IPS DF 6.9 (cell line): ENCODE data around the gene ZNRD2.

Experiments
- DNase-seq: peaks from one replicate; pipeline ENCODE4 v3.0.0-alpha.2; 2013; ENCODE audit warnings: low read depth, low spot score
- H3K27ac ChIP-seq: one replicate; pipeline ENCODE4 v1.5.1; 2013; ENCODE audit warnings: low read length, control low read depth
- H3K27me3 ChIP-seq: 2 replicates; pipeline ENCODE4 v1.6.1; 2013; ENCODE audit warnings: mild to moderate bottlenecking, low read length; ENCODE audit not compliant: control insufficient read depth, insufficient read depth
- H3K36me3 ChIP-seq: 2 replicates; pipeline ENCODE4 v1.6.1; 2013; ENCODE audit warnings: low read length; ENCODE audit not compliant: control insufficient read depth, insufficient read depth
- H3K4me1 ChIP-seq: 2 replicates; pipeline ENCODE4 v1.6.1; 2013; ENCODE audit warnings: low read length; ENCODE audit not compliant: control insufficient read depth, insufficient read depth
- H3K4me3 ChIP-seq: 2 replicates; pipeline ENCODE4 v1.5.1; 2013; ENCODE audit warnings: mild to moderate bottlenecking, low read length
- H3K9me3 ChIP-seq: 2 replicates; pipeline ENCODE4 v1.6.1; 2013; ENCODE audit warnings: low read length, inconsistent platforms; ENCODE audit not compliant: control insufficient read depth, insufficient read depth
- WGBS: extraction: QIAGEN DNeasy Blood & Tissue Kit; methylation state at CpG from one replicate; pipeline ENCODE4 v1.1.7; 2013; ENCODE audit warnings: mixed read lengths, missing lambda C conversion rate; ENCODE audit not compliant: insufficient read length, insufficient coverage; 5-methylcytosine and 5-hydroxymethylcytosine counted together

The ZNRD2 gene

GRCh38 chr11:65591939-65592857, 21.9 kb downstream of the ZNRD2 start:
- no CpG with 5 or more reads among the region's 106 CpGs for WGBS
- peak overlapping the region; percentile 41 for H3K4me3 ChIP-seq
- H3K36me3 ChIP-seq: no peaks in the 10 kb centered on the region

DNA sequence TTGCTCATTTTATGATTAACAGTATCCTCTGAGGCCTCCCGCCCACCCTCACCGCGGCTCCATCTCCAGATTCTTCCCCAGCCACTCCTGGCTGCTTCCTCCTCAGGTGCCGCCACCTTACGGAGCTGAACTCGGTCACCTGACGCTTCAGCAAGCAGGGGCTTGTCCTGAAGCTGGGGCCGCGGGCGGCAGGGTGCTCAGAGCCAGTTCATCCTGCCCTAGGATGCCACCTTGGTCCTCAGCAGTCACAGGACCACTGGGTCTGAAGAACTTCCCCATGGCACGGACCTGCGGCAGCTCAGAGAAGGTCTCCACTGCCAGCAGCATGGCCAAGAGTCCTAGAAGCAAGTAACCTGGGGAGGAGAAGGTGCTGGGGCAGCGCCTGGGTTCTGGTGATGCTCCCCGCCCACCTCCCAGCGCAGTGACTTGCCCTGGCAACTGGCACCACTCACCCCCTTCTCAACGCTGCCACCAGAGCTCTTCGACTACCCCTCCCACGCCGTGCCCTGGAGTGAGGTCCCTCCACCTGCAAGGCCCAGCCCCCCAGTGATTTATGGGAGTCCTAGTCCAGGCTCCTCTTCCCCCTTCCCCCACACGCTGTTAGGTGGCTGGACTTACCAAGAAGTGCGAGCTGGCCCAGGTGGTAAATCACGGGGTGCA, 22.7 kb downstream of the ZNRD2 start:
- peaks cover 6% of the 10 kb centered on the region; the same call in 1 of the 2 replicates for H3K27me3 ChIP-seq
- H3K36me3 ChIP-seq: 0 out of 2 replicates have a peak, but pooled peaks cover 2% of the 10 kb centered on the region
- H3K9me3 ChIP-seq: no peaks in the 10 kb centered on the region
- H3K4me3 ChIP-seq: peak overlapping the region; percentile 41; the same call in 1 of the 2 replicates
- peaks cover 7% of the 10 kb centered on the region for H3K4me1 ChIP-seq
- DNase-seq: no peak
- WGBS: no CpG with 5 or more reads among the region's 22 CpGs
- no peak overlapping the region for H3K27ac ChIP-seq

More at GRCh38 chr11:65591939-65592857, 21.9 kb downstream of the ZNRD2 start:
- peaks cover 6% of the 10 kb centered on the region; the same call in 1 of the 2 replicates for H3K27me3 ChIP-seq
- DNase-seq: no peak
- H3K27ac ChIP-seq: no peak overlapping the region
- H3K9me3 ChIP-seq: no peaks in the 10 kb centered on the region
- peaks cover 7% of the 10 kb centered on the region for H3K4me1 ChIP-seq

DNA sequence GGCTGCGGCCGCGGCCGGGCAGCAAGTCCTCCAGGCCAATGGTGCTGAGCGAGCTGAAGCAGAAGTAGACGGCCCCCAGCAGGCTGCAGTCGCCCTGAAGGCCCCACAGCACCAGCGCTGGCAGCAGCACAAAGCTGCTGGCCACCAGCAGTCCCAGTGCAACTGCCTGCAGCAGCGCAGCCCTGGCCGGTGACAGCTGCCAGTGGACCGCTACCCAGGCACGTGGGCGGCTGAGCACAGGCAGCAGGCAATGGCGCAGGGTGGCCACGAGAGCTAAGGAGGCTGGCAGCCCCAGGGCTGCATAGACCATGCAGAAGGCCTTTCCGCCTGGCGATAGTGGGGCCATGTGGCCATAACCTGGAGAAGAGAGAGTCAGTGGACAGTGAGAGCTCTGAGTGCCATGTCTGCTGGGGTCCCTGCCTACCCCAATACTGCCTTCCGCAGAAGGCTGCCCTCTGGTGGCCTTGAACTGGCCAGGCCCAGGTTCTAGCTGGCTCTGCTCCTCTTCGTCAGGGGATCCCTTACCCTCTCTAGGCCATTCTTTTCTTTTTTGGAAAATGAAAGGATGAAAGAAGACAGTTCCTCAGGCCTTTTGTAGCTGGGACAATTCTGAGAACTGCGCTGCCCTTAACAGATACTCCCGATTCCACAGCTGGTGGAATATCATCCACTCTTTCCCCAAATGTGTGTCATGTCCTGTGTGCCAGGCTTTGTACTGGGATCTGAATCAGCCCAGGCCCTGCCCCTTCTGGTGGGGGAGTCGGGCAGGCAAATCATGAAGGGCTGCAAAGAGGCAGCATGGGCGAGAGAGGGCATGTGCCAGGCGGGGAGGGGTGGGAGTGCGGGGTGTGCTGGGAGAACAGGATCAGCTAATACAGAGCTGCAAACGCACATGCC, 23.5 kb downstream of the ZNRD2 start:
- no CpG with 5 or more reads among the region's 26 CpGs for WGBS
- no peaks in the 10 kb centered on the region for H3K9me3 ChIP-seq
- no peak for DNase-seq
- peaks cover 7% of the 10 kb centered on the region for H3K4me1 ChIP-seq
- H3K27ac ChIP-seq: no peak overlapping the region
- H3K36me3 ChIP-seq: peaks cover 6% of the 10 kb centered on the region; the same call in 1 of the 2 replicates
- H3K27me3 ChIP-seq: peaks cover 6% of the 10 kb centered on the region; the same call in 1 of the 2 replicates
- H3K4me3 ChIP-seq: no peak overlapping the region

DNA sequence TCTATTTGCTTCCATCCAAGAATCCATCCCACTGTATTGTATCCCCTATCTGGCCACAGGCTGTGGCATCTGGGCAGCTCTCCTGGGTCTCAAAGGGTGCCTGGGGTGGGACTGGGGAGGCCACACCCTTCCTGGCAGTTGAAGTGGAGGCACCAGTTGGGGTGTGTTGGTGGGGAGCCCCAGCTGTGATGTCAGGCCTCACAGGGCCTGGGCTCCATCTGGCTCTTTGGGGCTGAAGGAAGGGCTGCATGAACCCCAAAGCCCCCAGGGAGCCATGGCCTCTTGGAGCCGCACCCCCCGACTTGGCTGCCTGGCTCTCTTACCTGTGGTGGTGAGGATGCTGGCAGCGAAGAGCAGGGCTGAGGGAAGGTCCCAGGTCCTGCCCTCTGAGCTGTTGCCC, 24.9 kb downstream of the ZNRD2 start:
- no peak overlapping the region for H3K27ac ChIP-seq
- no CpG with 5 or more reads among the region's 3 CpGs for WGBS

DNA sequence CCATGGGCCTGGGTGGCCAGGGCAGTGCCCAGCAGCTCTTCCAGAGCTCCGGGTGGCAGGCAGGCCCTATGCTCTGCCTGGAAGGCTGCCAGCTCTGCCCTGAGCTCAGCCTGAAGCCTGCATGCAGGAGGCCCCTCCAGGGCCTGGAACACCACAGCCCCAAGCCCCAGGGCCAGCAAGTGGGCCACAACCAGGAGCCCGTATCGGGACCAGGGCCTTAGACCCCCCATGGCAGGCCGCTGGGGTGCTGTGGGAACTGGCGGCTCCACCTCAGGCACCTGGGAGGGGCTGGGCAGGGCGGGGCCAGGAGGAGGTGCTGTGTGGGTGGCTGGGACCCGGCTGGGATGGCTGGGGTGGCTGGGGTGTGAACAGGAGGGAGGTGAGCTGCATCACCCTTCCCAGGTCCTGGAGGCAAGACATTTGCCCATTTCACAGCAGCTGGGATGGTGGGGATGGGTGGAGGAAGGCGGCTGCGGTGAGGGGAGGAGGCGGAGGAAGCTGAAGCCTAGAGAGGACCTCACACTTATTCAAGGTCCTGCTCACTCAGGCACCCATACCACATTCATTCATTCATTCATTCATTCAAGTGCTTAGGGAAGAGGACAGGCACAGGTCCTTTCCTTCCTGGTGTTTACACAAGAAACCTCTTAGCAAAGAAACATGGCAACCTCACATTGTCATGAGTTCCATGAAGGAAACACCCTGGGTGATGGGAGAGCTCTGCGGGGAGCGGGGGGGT, 25.4 kb downstream of the ZNRD2 start, which contains the start of gene KCNK7:
TSS of gene KCNK7 (minus strand) at position 258 of the 739 bp plus-strand sequence. CDS start at position 230, 28 bp downstream.
- Histone ChIP-seq H3K36me3 (peaks cover 6% of the 10 kb centered on the region), H3K4me3 (no peak within 1 kb of the TSS), H3K27ac (no peak within 1 kb of the TSS), H3K9me3 (no peaks in the 10 kb centered on the region), H3K27me3 (peaks cover 7% of the 10 kb centered on the region; the same call in 1 of the 2 replicates), H3K4me1 (peaks cover 7% of the 10 kb centered on the region)
- WGBS: no CpG with 5 or more reads among the region's 12 CpGs
- no peak for DNase-seq

More for the DNA sequence above, 24.9 kb downstream of the ZNRD2 start:
- Histone ChIP-seq H3K4me3 (no peak overlapping the region), H3K9me3 (no peaks in the 10 kb centered on the region), H3K4me1 (peaks cover 7% of the 10 kb centered on the region), H3K27me3 (peaks cover 6% of the 10 kb centered on the region; the same call in 1 of the 2 replicates), H3K36me3 (peaks cover 6% of the 10 kb centered on the region)
- DNase-seq: no peak

GRCh38 chr11:65596520-65596919, 26.2 kb downstream of the ZNRD2 start:
- DNase-seq: no peak
- Histone ChIP-seq H3K4me3 (no peak overlapping the region), H3K9me3 (no peaks in the 10 kb centered on the region), H3K27ac (no peak overlapping the region), H3K4me1 (peaks cover 8% of the 10 kb centered on the region), H3K36me3 (peaks cover 6% of the 10 kb centered on the region), H3K27me3 (peaks cover 7% of the 10 kb centered on the region; the same call in 1 of the 2 replicates)
- no CpG with 5 or more reads among the region's 6 CpGs for WGBS

- Histone ChIP-seq H3K4me1 (0 out of 2 replicates have a peak, but pooled peaks cover 1% of the 10 kb centered on the region), H3K9me3 (no peaks in the 10 kb centered on the region), H3K36me3 (peaks cover 6% of the 10 kb centered on the region), H3K4me3 (no peak overlapping the region), H3K27me3 (peaks cover 1% of the 10 kb centered on the region; the same call in 1 of the 2 replicates), H3K27ac (no peak overlapping the region)
- DNase-seq: no peak
- no CpG with 5 or more reads among the region's 16 CpGs for WGBS
Measured at GRCh38 chr11:65598258-65598699, 28.0 kb downstream of the ZNRD2 start.

DNA sequence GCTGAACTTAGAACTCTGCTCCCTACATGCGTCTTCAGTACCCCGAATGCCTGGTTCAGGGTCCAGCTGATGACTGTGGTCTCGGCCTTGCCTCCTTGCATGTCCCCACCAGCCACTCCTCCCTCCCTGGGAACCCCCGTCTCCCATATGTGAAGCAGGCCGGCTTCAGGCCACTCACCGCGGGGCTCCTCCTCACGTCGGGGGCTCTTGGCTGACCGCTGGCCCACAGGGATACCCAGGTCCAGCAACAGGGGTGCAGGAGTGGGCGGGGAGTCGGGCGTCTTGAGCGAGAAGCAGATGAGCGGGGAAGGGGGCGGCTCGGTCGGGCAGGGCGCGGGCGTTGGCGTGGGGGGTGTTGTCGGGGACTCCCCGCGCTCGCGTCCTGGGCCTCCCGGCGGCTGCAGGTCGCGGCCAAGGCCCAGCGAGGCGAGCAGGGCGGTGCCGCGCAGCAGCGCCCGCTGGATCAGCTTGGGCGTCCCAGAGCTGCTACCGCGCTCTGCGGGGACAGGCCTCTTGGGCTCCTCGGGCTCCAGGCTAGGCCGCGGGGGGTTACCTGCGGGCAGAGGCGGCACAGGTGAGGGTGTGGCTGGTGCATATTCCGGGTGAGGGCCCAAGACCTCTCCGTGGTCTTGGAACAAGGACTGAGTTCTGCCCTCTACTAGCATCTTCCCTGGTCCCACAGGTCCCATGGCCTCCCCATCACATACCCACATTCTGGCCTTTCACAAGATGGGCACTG, 29.1 kb downstream of the ZNRD2 start:
- Histone ChIP-seq H3K9me3 (no peaks in the 10 kb centered on the region), H3K4me3 (no peak overlapping the region), H3K4me1 (0 out of 2 replicates have a peak, but pooled peaks cover 1% of the 10 kb centered on the region), H3K36me3 (peaks cover 6% of the 10 kb centered on the region), H3K27me3 (peaks cover 1% of the 10 kb centered on the region; the same call in 1 of the 2 replicates), H3K27ac (no peak overlapping the region)
- WGBS: no CpG with 5 or more reads among the region's 49 CpGs
- DNase-seq: no peak

- no CpG with 5 or more reads among the region's 6 CpGs for WGBS
- no peak for DNase-seq
- 0 out of 2 replicates have a peak, but pooled peaks cover 1% of the 10 kb centered on the region for H3K4me1 ChIP-seq
- no peak overlapping the region for H3K27ac ChIP-seq
- H3K27me3 ChIP-seq: peaks cover 1% of the 10 kb centered on the region; the same call in 1 of the 2 replicates
- H3K36me3 ChIP-seq: peaks cover 9% of the 10 kb centered on the region
- no peaks in the 10 kb centered on the region for H3K9me3 ChIP-seq
- no peak overlapping the region for H3K4me3 ChIP-seq
Measured at GRCh38 chr11:65599955-65600246, 29.6 kb downstream of the ZNRD2 start.
